NCI-H146 treated with DMSO at 0.1 percent for 48 hours (cell line): Measurements from ENCODE around the gene NKIRAS1.
"Not testable (repeated sequence)": the region's sequence is repeated elsewhere in the genome, so short reads cannot be mapped to it uniquely, and the experiment has no call there.

ENCODE experiments used
- DNase-seq: peaks from one replicate; lab custom pipeline; 2025; ENCODE audit not compliant: unreplicated experiment; lab: John Stamatoyannopoulos, UW

Gene NKIRAS1

GRCh38 chr3:23909341-23909740 lies 7.4 kb downstream of the NKIRAS1 start:
- no peak for DNase-seq

GRCh38 chr3:23904545-23904944 lies 12.2 kb downstream of the NKIRAS1 start:
- no peak for DNase-seq

GRCh38 chr3:23900744-23901143 lies 16.0 kb downstream of the NKIRAS1 start:
- no peak for DNase-seq

- DNase-seq, result no peak
Observed at GRCh38 chr3:23895181-23895580, 21.6 kb downstream of the NKIRAS1 start.

GRCh38 chr3:23894254-23895061 lies 22.3 kb downstream of the NKIRAS1 start:
- DNase-seq, result no peak

GRCh38 chr3:23889950-23890349 lies 26.8 kb downstream of the NKIRAS1 start:
- DNase-seq, result no peak

GRCh38 chr3:23889386-23889785 lies 27.4 kb downstream of the NKIRAS1 start:
- DNase-seq, result no peak

- DNase-seq, result no peak
Observed at GRCh38 chr3:23888617-23889228, 28.1 kb downstream of the NKIRAS1 start.

- DNase-seq, result no peak
Observed at GRCh38 chr3:23886311-23886710, 30.5 kb downstream of the NKIRAS1 start.

- no peak for DNase-seq
Observed at GRCh38 chr3:23885210-23885609, 31.6 kb downstream of the NKIRAS1 start.

GRCh38 chr3:23884481-23884880 lies 32.3 kb downstream of the NKIRAS1 start:
- DNase-seq, result no peak

- DNase-seq, result no peak
Observed at GRCh38 chr3:23882487-23882918, 34.3 kb downstream of the NKIRAS1 start.

GRCh38 chr3:23881993-23882392 lies 34.8 kb downstream of the NKIRAS1 start:
- not testable (repeated sequence) for DNase-seq

GRCh38 chr3:23880703-23881339 lies 36.0 kb downstream of the NKIRAS1 start:
- DNase-seq, result no peak

- no peak for DNase-seq
Observed at GRCh38 chr3:23879485-23879884, 37.3 kb downstream of the NKIRAS1 start.

- no peak for DNase-seq
Observed at GRCh38 chr3:23877329-23877980, 39.3 kb downstream of the NKIRAS1 start.

- DNase-seq, result no peak
Observed at GRCh38 chr3:23876923-23877322, 39.9 kb downstream of the NKIRAS1 start.

GRCh38 chr3:23875113-23875725 lies 41.6 kb downstream of the NKIRAS1 start:
- DNase-seq, result no peak

- no peak for DNase-seq
Observed at GRCh38 chr3:23874359-23875112, 42.3 kb downstream of the NKIRAS1 start.

- no peak for DNase-seq
Observed at GRCh38 chr3:23873941-23874340, 42.8 kb downstream of the NKIRAS1 start.
